ENCODE data around the gene PDE6A. TPM values are rescaled to one million over a fixed set of nuclear protein-coding genes. Genes with fewer than 3 reads are reported as not detected.

Gene PDE6A
- total and polyA plus RNA-seq, 2 of the 8 experiments (the other 6 are each of a cell fraction or from before 2014, with no cell fraction given), result not detected

DNA sequence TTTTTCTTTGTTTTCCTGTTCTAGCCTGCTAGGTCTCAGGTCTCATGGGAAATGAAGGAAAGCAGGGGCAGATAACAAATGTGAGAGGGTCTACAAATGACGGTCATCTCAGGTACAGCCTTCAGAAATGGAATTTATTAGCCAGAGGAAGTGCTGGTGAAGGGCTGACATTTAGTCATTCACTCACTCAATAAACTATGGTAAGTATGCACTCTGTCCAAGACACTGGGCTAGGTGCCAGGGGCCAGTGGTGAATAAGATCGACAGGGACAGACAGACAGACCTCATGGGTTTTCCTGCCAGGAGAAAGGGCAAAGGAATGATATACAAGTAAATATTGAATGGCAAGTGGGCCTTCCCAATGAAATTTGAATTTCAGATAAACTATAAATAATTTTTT, 6.3 kb downstream of the PDE6A start:
- Histone ChIP-seq H3K79me1 (ENCODE audit: low read depth, low read length) (no peaks in the 10 kb centered on the region), H3K4me3 (ENCODE audit: extremely low read depth in 1 of 4, insufficient read depth in 2 of 4, low read depth in 3 of 4, low read length in 4 of 4) (no peak overlapping the region), H3K4me2 (ENCODE audit: insufficient read depth in 1 of 2, low read depth in 2 of 2, low read length in 2 of 2) (no peak overlapping the region), H3K9ac (replicated peaks in 1 of 4; ENCODE audit: extremely low read depth in 1 of 4, low read depth in 3 of 4, low read length in 3 of 4) (no peak overlapping the region), H2BK20ac (ENCODE audit: low read length) (no peak overlapping the region), H4K5ac (ENCODE audit: insufficient read length, low read depth, low read length) (no peak overlapping the region), H3K23me2 (ENCODE audit: low read depth, low read length) (no peaks in the 10 kb centered on the region), H3K4ac (replicated peaks; ENCODE audit: insufficient read length, low read depth, low read length) (no peak overlapping the region), H2BK5ac (ENCODE audit: low read depth, low read length) (no peak overlapping the region), H3K4me1 (replicated peaks in 1 of 4; ENCODE audit: control insufficient read depth in 3 of 4, insufficient read depth in 4 of 4, low read length in 3 of 4) (peaks cover 0 to 3% (median 1%) of the 10 kb centered on the region in 4 experiments; a peak in 1 of 7 replicates), H3K79me2 (ENCODE audit: control insufficient read depth in 1 of 2, insufficient read depth in 2 of 2, low read length in 2 of 2) (no peaks in the 10 kb centered on the region), H3K56ac (replicated peaks; ENCODE audit: insufficient read length, low read depth, low read length) (no peak overlapping the region), H2BK15ac (ENCODE audit: low read length) (no peak overlapping the region), H3K27ac (ENCODE audit: low read depth, low read length) (no peak overlapping the region), H3K9me3 (ENCODE audit: insufficient read depth in 2 of 2, low read depth in 1 of 2, low read length in 1 of 2) (no peaks in the 10 kb centered on the region), H3K18ac (ENCODE audit: extremely low read depth, low read length) (no peak overlapping the region), H2AFZ (ENCODE audit: low read length) (no peak overlapping the region), H3K23ac (ENCODE audit: insufficient read length) (no peak overlapping the region), H2AK5ac (ENCODE audit: low read depth, low read length) (no peak overlapping the region), H2BK12ac (ENCODE audit: low read depth, low read length) (no peak overlapping the region), H3K36me3 (ENCODE audit: control insufficient read depth in 2 of 4, insufficient read depth in 4 of 4, low read length in 3 of 4) (no peaks in the 10 kb centered on the region), H4K91ac (replicated peaks; ENCODE audit: insufficient read length, low read length) (no peak overlapping the region), H4K8ac (ENCODE audit: extremely low read depth, insufficient read depth, low read length) (no peak overlapping the region), H2BK120ac (replicated peaks; ENCODE audit: low read depth, low read length) (no peak overlapping the region), H4K20me1 (replicated peaks in 1 of 2; ENCODE audit: control insufficient read depth in 1 of 2, insufficient read depth in 2 of 2, low read length in 2 of 2) (no peaks in the 10 kb centered on the region), H3K14ac (ENCODE audit: insufficient read length) (no peak overlapping the region), H3K27me3 (replicated peaks in 1 of 4; ENCODE audit: control insufficient read depth in 3 of 4, extremely low read depth in 1 of 4, insufficient read depth in 3 of 4, low read length in 3 of 4) (no peaks in the 10 kb centered on the region)
- ChIA-PET POLR2A (ENCODE audit: partially characterized antibody) (no interaction called here), CTCF (ENCODE audit: partially characterized antibody) (no interaction called here)
- DNase-seq (ENCODE audit: low read depth in 1 of 2, low spot score in 2 of 2), result no peak
- no peak for FAIRE-seq
- TF ChIP-seq, protein P1, sequence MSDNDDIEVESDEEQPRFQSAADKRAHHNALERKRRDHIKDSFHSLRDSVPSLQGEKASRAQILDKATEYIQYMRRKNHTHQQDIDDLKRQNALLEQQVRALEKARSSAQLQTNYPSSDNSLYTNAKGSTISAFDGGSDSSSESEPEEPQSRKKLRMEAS (IDR thresholded peaks at IDR 0.05), result no peak
- TF ChIP-seq BACH1 (IDR thresholded peaks at IDR 0.05; ENCODE audit: low read length), result no peak
- TF ChIP-seq CHD1 (IDR thresholded peaks at IDR 0.05; ENCODE audit: low read depth, low read length), result no peak
- no peak for TF ChIP-seq RNF2 (IDR thresholded peaks at IDR 0.05; ENCODE audit: borderline replicate concordance, low read depth, low read length, missing control alignments, poor library complexity, severe bottlenecking)
- TF ChIP-seq YY1 (IDR thresholded peaks at IDR 0.05; ENCODE audit: low read depth, low read length), result no peak
- TF ChIP-seq, protein P2, sequence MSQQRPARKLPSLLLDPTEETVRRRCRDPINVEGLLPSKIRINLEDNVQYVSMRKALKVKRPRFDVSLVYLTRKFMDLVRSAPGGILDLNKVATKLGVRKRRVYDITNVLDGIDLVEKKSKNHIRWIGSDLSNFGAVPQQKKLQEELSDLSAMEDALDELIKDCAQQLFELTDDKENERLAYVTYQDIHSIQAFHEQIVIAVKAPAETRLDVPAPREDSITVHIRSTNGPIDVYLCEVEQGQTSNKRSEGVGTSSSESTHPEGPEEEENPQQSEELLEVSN (IDR thresholded peaks at IDR 0.05), result no peak
- 94% methylated on average over 2 of the region's 2 CpGs; no CpG with 5 or more reads in 1 of the 2 experiments for WGBS, 2 experiments (ENCODE audit: extremely low coverage in 1 of 2, insufficient coverage in 1 of 2, insufficient read length in 1 of 2, insufficient replicate concordance in 2 of 2, low coverage in 1 of 2, low lambda C conversion rate in 2 of 2, missing lambda C conversion rate in 1 of 2)
